Upper lobe of left lung (tissue), 4 donors: ENCODE measurements around the gene TAF3.

Experiments used
- CTCF ChIP-seq, 6 experiments: fragments of 450-650 bp in 4 of 6; fragments of 200-600 bp in 2 of 6; sonication (generic) in 2 of 6; IDR thresholded peaks; one replicate each; pipeline ENCODE4 v1.5.1; 2016 to 2019; ENCODE audit warnings: antibody characterized with exemption in 6 of 6
- POLR2A ChIP-seq, 4 donors: fragments of 450-650 bp; IDR thresholded peaks; one replicate each; pipeline ENCODE4 v1.5.1; 2016 to 2017; ENCODE audit warnings: antibody characterized with exemption in 4 of 4, mild to moderate bottlenecking in 2 of 4
- POLR2AphosphoS5 ChIP-seq, 2 donors: sonication (generic); formaldehyde crosslinking; IDR thresholded peaks; one replicate each; pipeline ENCODE4 v1.5.1; 2017; ENCODE audit warnings: antibody characterized with exemption in 2 of 2

GRCh38 chr10:7876541-7877127 lies 58.3 kb downstream of the TAF3 start:
- TF ChIP-seq POLR2A (IDR thresholded peaks at IDR 0.05) (no peak), CTCF (IDR thresholded peaks at IDR 0.05) (no peak), POLR2AphosphoS5 (IDR thresholded peaks at IDR 0.05) (no peak)
